GM21515 (cell line): Measurements from ENCODE around the gene WDR41.
"Not testable (repeated sequence)": the region's sequence is repeated elsewhere in the genome, so short reads cannot be mapped to it uniquely, and the experiment has no call there.

Experiments
- ATAC-seq: cut with Tn5 transposase; IDR thresholded peaks from one replicate; pipeline ENCODE4 v1.9.1; 2021; ENCODE audit not compliant: unreplicated experiment

Gene WDR41, protein sequence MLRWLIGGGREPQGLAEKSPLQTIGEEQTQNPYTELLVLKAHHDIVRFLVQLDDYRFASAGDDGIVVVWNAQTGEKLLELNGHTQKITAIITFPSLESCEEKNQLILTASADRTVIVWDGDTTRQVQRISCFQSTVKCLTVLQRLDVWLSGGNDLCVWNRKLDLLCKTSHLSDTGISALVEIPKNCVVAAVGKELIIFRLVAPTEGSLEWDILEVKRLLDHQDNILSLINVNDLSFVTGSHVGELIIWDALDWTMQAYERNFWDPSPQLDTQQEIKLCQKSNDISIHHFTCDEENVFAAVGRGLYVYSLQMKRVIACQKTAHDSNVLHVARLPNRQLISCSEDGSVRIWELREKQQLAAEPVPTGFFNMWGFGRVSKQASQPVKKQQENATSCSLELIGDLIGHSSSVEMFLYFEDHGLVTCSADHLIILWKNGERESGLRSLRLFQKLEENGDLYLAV

DNA sequence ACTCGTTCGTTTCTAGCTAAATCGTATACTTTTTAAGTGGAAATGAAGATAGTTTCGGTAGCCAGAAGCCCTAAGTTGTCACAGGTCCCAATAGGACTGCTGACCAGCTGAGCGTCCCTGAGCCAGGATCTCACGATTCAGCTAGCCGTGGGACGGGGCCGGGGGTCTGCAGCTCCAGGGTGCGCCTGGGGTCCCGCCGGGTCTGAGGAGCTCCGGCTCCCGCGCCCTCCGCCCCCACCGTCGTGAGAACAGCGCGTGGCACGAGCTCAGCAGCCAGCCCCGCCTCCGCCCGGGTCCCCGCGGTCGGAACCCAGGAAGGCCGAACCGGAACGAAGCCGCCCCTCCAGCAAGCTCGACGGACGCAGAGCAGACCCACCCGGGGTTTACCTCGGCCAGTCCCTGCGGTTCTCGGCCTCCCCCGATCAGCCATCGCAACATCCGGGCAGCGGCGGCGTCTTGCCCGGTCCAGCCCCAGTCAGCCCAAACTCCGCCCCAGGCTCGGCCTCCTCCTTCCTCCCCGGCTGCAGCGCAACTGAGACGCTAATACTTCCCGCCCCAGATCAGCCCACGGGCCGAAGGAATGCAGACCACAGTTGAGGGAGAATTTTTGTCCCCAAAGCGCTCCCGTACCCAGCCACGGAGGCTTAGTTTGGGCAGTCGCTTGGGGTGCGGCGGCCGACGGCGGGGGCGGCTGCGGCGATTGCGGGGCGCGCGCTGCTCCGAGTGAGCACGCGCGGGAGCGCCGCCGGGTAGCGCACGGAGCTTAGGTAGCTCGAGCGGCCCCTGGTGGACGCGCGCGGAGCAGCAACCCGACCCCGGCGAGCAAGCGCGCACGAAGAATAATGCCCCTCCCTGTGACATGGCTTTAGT is at the start of gene WDR41:
Gene WDR41, minus strand, starts transcription at position 534 of the 870 bp plus-strand sequence. Its CDS starts 96 bp downstream, at position 438.
- ATAC-seq: peak; percentile 82

- ATAC-seq: no peak
These were observed 39.2 kb upstream of the WDR41 start for GRCh38 chr5:77531297-77531696.

DNA sequence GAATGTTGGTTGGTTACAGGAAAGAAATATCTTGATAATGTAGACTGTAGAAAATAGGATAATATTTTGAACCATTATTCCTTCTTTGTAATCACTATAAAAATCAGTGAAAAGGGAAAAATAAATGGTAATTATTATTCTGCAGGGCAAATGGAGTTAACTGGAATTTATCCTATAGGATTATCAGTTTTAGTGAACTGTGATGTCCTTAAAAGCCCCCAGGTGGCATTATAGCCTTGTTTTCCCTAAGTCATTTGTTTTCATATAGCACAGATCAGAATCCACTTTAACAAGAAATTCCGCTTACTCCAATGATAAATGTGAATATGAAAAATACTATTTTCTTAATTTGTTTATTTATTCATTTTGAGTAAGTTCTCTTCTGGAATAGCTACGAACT is 26.2 kb upstream of the WDR41 start:
- no peak for ATAC-seq

DNA sequence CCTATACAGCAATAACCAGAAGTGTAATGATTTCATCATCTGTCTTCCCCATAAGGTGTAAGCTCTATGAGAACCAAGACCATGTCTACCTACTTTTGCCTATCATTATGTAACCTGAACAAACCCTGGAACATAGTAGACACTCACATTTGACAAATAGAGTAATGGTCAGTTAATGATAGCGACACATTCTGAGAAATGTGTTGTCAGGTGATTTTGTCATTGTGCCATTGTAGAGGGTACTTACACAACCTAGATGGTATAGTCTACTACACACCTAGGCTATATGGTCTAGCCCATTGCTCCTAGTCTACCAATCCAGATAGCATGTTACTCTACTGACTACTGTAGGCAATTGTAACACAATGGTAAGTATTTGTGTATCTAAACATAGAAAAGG is 22.3 kb upstream of the WDR41 start:
- ATAC-seq: no peak

DNA sequence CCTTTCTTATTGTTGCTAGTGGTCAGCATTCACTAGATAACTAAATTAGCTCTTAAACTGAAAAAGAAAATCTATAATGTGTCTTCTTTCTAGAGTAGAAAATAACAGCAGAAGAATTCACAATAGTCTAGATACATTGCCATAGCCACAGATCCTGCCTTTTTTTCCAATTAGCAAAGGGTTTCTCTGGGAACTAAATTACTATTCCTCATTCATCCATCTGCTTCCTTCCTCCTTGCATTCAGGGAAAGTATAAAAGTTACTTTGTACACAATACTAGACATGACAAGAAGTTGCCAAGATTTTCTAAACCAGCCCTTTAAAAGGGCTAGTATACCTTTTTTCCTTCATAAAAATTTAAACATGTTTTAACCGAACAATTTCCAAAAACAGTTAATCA is 21.2 kb upstream of the WDR41 start:
- ATAC-seq: no peak

DNA sequence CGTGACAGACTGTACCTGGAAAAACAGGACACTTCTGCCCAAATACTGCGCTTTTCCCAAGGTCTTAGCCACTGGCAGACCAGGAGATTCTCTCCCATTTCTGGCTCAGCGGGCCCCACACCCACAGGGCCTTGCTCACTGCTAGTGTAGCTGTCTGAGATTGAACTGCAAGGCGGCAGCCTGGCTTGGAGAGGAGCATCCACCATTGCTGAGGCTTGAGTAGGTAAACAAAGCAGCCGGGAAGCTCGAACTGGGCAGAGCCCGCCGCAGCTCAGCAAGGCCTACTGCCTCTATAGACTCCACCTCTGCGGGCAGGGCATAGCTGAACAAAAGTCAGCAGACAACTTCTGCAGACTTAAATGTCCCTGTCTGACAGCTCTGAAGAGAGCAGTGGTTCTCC is 9.0 kb upstream of the WDR41 start:
- not testable (repeated sequence) for ATAC-seq

DNA sequence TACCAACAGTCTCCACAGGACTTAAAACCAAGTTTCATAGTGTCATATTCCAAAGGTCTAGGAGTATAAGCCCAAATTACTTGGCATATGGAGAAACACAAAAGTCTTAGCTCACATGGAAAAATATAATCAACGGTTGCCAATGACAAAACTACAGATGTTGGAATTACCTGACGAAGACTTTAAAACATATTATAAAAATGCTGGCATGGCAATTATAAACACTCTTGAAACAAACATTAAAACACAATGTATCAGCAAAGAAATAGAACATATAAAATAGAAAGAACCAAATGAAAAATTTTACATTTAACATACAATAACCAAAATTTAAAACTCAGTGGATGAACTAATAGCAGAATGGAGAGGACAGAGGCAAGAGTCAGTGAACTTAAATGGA is 7.9 kb upstream of the WDR41 start:
- ATAC-seq: no peak

- ATAC-seq: no peak
These were observed 7.3 kb upstream of the WDR41 start for GRCh38 chr5:77499441-77499840.

- ATAC-seq: no peak
These were observed 6.8 kb upstream of the WDR41 start for GRCh38 chr5:77498952-77499351.

GRCh38 chr5:77494935-77495334 is 2.8 kb upstream of the WDR41 start:
- no peak for ATAC-seq

DNA sequence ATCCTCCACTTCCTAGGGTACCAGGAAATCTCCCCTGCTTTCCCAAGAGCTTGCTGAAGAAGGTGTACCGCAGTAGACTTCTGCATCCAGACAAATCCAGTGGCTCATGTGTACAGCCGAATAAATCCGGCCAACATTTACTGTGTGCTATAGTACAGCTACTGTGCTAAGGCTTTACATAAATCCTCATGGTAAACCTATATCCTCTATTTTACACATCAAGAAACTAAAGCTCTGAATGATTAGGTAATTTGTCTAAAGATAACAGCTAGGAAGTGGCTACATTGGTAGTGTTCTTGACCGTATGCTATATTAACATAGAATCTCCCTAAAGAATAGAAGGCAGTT is 511 bp upstream of the WDR41 start:
- no peak for ATAC-seq

GRCh38 chr5:77490741-77491344 is 1.3 kb downstream of the WDR41 start:
- not testable (repeated sequence) for ATAC-seq

GRCh38 chr5:77486344-77486962 is 5.7 kb downstream of the WDR41 start:
- no peak for ATAC-seq

DNA sequence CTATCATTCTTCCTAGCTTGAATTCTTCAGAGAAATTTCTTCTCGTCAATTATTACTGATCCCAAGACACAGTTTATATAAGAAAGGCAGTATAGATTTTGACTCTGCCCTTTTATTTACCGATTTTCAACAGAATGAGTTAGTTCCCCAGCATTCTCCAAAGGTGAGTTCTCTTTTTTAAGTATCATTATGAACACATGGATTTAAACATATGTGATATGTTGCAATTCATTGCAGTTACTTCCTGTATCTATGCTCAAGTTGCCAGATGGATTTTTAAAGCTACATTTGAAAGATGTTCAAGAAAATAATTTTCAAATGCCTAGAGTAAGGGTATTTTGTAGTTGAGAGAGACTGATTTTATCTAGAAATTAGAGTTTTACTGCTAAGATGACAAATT is 8.4 kb downstream of the WDR41 start:
- ATAC-seq: no peak

GRCh38 chr5:77475041-77475440 is 17.1 kb downstream of the WDR41 start:
- not testable (repeated sequence) for ATAC-seq

DNA sequence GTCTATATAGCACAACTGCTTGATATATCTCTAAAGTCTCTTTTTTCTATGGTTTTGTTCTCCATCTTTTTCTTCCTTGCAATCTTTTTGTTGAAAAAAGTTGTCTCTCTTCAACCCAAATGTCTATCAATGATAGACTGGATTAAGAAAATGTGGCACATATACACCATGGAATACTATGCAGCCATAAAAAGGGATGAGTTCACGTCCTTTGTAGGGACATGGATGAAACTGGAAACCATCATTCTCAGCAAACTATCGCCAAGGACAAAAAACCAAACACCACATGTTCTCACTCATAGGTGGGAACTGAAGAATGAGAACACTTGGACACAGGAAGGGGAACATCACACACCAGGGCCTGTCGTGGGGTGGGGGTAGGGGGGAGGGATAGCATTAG is 23.2 kb downstream of the WDR41 start:
- ATAC-seq: not testable (repeated sequence)

GRCh38 chr5:77463905-77464304 is 28.2 kb downstream of the WDR41 start:
- ATAC-seq: no peak

DNA sequence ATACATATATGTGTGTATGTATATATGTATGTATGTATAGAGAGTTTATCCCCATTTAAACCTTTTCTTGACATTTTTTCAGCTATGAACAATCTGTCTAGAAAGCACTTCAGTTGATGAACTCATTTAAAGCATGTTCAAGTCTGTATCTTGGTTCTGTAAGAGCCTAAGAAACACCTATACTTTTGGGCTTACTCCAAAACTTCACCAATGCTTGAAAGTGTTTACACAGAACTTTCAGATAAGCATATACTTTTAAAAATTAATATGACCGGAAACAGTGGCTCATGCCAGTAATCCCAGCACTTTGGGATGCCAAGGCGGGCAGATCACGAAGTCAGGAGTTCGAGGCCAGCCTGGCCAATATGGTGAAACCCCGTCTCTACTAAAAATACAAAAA is 30.8 kb downstream of the WDR41 start:
- no peak for ATAC-seq

DNA sequence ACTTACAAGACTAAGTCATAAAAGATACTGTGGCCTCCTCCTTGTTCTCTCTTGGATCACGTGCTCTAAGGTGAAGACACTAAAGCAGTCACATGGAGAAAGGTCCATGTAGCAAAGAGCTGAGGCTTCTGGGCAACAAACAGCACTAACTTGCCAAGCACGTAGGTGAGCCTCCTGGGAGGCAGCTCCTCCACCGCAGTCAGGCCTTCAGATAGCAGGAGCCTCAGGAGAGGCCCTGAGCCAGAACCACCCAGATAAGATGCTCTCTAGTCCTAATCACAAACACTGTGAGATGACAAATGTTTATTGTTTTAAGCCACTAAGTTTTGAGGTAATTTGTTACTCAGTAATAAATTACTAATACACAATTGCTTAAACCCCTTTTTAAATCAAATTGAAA is 38.0 kb downstream of the WDR41 start:
- ATAC-seq: no peak

DNA sequence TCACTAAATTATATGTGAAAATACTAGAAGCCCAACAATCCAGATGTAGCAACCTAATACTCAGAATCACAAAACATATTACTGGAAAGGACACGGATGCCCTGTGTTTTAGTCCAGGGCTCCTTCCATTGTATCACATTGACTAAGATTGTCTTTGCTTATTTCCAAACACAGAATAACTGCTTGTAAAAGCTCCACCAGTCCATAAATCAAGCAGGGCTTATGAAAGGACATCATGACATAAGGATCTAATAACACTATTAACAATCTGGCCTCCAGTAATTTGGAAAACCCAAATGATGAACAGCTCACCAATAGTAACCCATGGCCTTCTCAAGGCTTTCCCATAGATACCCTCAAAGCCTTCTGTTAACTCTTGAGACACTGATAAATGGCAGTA is 39.8 kb downstream of the WDR41 start:
- no peak for ATAC-seq

DNA sequence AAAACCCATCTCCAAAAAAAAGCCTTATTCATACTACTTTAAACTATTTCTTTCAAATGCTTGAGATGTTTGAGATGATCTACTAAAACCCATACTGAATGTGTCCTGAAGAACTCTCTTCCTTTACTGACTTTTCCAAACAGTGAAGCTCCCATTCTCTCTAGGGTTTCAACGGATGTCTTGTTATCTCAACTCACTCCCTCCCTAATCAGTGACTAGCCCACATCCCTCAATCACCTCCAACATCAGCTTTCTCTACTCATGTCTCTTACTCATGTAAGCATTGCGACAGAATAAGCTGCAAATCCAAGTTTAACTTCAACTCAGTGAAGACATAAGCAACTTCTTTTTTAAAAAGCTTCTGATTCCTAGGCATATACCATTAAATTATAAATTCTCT is 42.1 kb downstream of the WDR41 start:
- no peak for ATAC-seq
